ENCODE data around the gene RELL1. TPM values are rescaled to one million over a fixed set of nuclear protein-coding genes. Genes with fewer than 3 reads are reported as not detected.

RELL1 gene
- polyA plus RNA-seq, 1 of the 3 experiments (the other 2 are of a cell fraction), result 4.5 TPM

- Histone ChIP-seq H4K20me1 (ENCODE audit: insufficient read depth) (no peaks in the 10 kb centered on the region), H3K9me3 (no peaks in the 10 kb centered on the region), H3K4me1 (ENCODE audit: control insufficient read depth in 1 of 2, insufficient read depth in 2 of 2, low read depth in 1 of 2, low read length in 1 of 2) (no peaks in the 10 kb centered on the region; a peak in 1 of 4 replicates), H3K4me3 (ENCODE audit: low read depth in 2 of 2, low read length in 1 of 2) (no peak overlapping the region), H3K36me3 (replicated peaks in 1 of 2; ENCODE audit: control insufficient read depth in 1 of 2, insufficient read depth in 2 of 2, low read length in 1 of 2) (peaks cover 3 to 6% of the 10 kb centered on the region in 2 experiments), H3K79me2 (ENCODE audit: insufficient read depth) (no peaks in the 10 kb centered on the region), H2AFZ (ENCODE audit: low read depth) (no peak overlapping the region), H3K9me2 (no peaks in the 10 kb centered on the region), H3K27me3 (ENCODE audit: insufficient read depth) (no peaks in the 10 kb centered on the region), H3K4me2 (no peak overlapping the region), H3K27ac (ENCODE audit: low read depth in 2 of 2, low read length in 1 of 2) (no peak overlapping the region), H3K9ac (no peak overlapping the region), H3F3A (replicated peaks; ENCODE audit: insufficient read depth) (no peaks in the 10 kb centered on the region)
- ChIA-PET POLR2A (no interaction called here), CTCF (no interaction called here)
- DNase-seq, result no peak
- 98% methylated on average over 4 of the region's 4 CpGs for WGBS (ENCODE audit: low lambda C conversion rate)
- TF ChIP-seq TAF1 (IDR thresholded peaks at IDR 0.05; ENCODE audit: borderline replicate concordance, low read depth, low read length), result no peak
- no peak for TF ChIP-seq USF1 (IDR thresholded peaks at IDR 0.05; ENCODE audit: borderline replicate concordance, low read depth)
- TF ChIP-seq NFIC (IDR thresholded peaks at IDR 0.05; ENCODE audit: borderline replicate concordance), result no peak
- TF ChIP-seq TEAD4 (IDR thresholded peaks at IDR 0.05; ENCODE audit: borderline replicate concordance, insufficient read depth), result no peak
- TF ChIP-seq YY1 (IDR thresholded peaks at IDR 0.05; ENCODE audit: low read depth), result no peak
- no peak for TF ChIP-seq PBX3 (IDR thresholded peaks at IDR 0.05)
- TF ChIP-seq IRF3 (IDR thresholded peaks at IDR 0.05; ENCODE audit: low read depth, low read length), result no peak
- no peak for TF ChIP-seq RXRA (IDR thresholded peaks at IDR 0.05; ENCODE audit: borderline replicate concordance, low read depth)
- no peak for TF ChIP-seq SIN3A (IDR thresholded peaks at IDR 0.05; ENCODE audit: borderline replicate concordance, low read depth, low read length)
- no peak for TF ChIP-seq EZH2phosphoT487 (IDR thresholded peaks at IDR 0.05; ENCODE audit: borderline replicate concordance, low read depth)
- TF ChIP-seq MAX (IDR thresholded peaks at IDR 0.05; ENCODE audit: low read depth), result no peak
- TF ChIP-seq FOXJ3 (CRISPR knock-in tag; IDR thresholded peaks at IDR 0.05), result no peak
- no peak for TF ChIP-seq CHD2 (IDR thresholded peaks at IDR 0.05; ENCODE audit: low read length, partially characterized antibody)
- no peak for TF ChIP-seq REST (IDR thresholded peaks at IDR 0.05; ENCODE audit: low read depth, low read length)
- no peak for TF ChIP-seq USF2 (IDR thresholded peaks at IDR 0.05; ENCODE audit: borderline replicate concordance, low read depth, low read length)
- no peak for TF ChIP-seq RCOR1 (IDR thresholded peaks at IDR 0.05; ENCODE audit: low read length)
- no peak for TF ChIP-seq EP300 (IDR thresholded peaks at IDR 0.05; ENCODE audit: borderline replicate concordance in 1 of 2, low read depth in 1 of 2, low read length in 1 of 2)
- TF ChIP-seq MEF2A (IDR thresholded peaks at IDR 0.05; ENCODE audit: borderline replicate concordance, low read depth), result no peak
- TF ChIP-seq ZBTB33 (IDR thresholded peaks at IDR 0.05; ENCODE audit: borderline replicate concordance, low read depth), result no peak
- TF ChIP-seq GATA2 (CRISPR knock-in tag; IDR thresholded peaks at IDR 0.05), result no peak
Measured at GRCh38 chr4:37634180-37634579, 52.0 kb downstream of the RELL1 start.
